Colonic mucosa (tissue), 4 donors: ENCODE measurements around the gene MYO1H. TPM values are rescaled to one million over a fixed set of nuclear protein-coding genes. Genes with fewer than 3 reads are reported as not detected.

Experiments used
- DNase-seq: peaks from one replicate; pipeline ENCODE4 v3.0.0-alpha.2; 2020
- H3K27ac ChIP-seq: fragments of 200-600 bp; one replicate; pipeline ENCODE4 v1.8.0; 2021
- H3K27me3 ChIP-seq: fragments of 200-600 bp; one replicate; pipeline ENCODE4 v1.8.0; 2021
- H3K36me3 ChIP-seq: fragments of 200-600 bp; one replicate; pipeline ENCODE4 v1.8.0; 2021
- H3K4me1 ChIP-seq: fragments of 200-600 bp; one replicate; pipeline ENCODE4 v1.8.0; 2021; ENCODE audit warnings: mild to moderate bottlenecking
- H3K4me3 ChIP-seq: fragments of 200-600 bp; one replicate; pipeline ENCODE4 v1.8.0; 2021
- H3K9ac ChIP-seq, 2 donors: one replicate each; pipeline ENCODE4 v1.7.0; 2013; ENCODE audit warnings: control low read depth in 2 of 2, low read depth in 2 of 2, low read length in 2 of 2
- H3K9me3 ChIP-seq: fragments of 200-600 bp; one replicate; pipeline ENCODE4 v1.8.0; 2021
- intact Hi-C: fragments of 100-400 bp; cut with DNase I; formaldehyde crosslinking; loops from one replicate; pipeline ENCODE4 v1.14.1; 2022
- total RNA-seq, 2 donors: library from RNA; stranded (reverse); fragmentation: NEBNext Ultra II Directional in 1 of 2; extraction: Animal tissue kit (Norgen Biotek cat#: 25700) in 1 of 2; gene quantifications; one replicate each; pipeline ENCODE4 v1.2.1, GENCODE V29; 2021
- TF ChIP-seq, protein P1 (sequence below): fragments of 200-600 bp; IDR thresholded peaks from one replicate; pipeline ENCODE4 v1.8.0; 2022; ENCODE audit warnings: antibody characterized with exemption, mild to moderate bottlenecking
- donor health status: healthy.
- donor health status: DM: no; HTN: no; CAD: no.
- donor health status: DM: no; HTN: no; CAD: no.

The MYO1H gene
- total RNA-seq, 2 donors from 2014 or later, result 0.21 TPM; not detected in 1

DNA sequence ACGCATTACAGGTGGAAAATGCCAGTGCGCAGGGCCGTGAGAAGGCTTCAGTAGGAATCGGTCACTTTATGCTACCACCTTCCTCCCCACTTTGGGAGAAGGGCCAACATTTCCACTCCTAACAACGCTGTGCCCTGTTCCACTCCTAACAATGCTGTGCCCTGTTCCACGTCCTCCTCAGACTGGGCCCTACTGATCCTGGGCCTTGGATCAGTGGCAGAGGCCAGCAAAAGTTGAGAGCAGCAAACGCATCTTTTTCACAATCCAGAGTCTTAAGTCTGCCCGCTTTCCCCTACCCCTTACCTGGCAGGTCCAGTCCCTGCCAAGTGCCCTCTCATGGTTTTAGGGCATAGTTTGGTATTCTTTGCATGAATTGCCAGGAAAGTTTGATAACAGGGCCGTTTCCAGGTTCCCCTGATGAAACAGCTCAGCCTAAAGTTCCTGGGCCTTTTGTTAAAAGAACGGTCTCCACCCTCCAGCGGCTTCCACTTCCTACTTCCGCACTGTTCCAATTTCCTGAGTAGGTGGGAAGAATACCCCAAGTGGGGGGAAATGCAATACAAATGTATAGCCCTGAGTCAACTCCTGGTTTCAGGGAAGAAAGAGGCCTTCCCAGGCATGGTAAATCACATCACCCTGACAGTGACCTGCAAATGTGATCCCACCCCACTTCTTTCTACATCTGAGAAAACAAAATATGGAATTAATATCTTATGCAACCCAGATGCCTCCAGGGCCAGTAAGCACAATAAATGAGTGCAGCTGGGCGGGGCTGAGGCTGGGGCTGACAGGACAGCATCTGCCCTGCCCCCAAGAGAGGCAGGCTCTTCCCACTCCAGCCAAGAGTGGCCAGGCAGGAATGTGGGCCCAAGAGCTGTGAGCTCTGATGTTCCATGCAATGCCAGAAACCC, 114.4 kb downstream of the MYO1H start:
- Histone ChIP-seq H3K36me3 (peaks cover 1% of the 10 kb centered on the region), H3K9ac (peak overlapping the region; percentile 54 to 67), H3K9me3 (no peaks in the 10 kb centered on the region), H3K27ac (peak overlapping the region; percentile 95), H3K27me3 (no peaks in the 10 kb centered on the region), H3K4me3 (no peak overlapping the region), H3K4me1 (peaks cover 21% of the 10 kb centered on the region)
- peak; percentile 81 for DNase-seq
- intact Hi-C loops, result no loop called here
- TF ChIP-seq, protein P1, sequence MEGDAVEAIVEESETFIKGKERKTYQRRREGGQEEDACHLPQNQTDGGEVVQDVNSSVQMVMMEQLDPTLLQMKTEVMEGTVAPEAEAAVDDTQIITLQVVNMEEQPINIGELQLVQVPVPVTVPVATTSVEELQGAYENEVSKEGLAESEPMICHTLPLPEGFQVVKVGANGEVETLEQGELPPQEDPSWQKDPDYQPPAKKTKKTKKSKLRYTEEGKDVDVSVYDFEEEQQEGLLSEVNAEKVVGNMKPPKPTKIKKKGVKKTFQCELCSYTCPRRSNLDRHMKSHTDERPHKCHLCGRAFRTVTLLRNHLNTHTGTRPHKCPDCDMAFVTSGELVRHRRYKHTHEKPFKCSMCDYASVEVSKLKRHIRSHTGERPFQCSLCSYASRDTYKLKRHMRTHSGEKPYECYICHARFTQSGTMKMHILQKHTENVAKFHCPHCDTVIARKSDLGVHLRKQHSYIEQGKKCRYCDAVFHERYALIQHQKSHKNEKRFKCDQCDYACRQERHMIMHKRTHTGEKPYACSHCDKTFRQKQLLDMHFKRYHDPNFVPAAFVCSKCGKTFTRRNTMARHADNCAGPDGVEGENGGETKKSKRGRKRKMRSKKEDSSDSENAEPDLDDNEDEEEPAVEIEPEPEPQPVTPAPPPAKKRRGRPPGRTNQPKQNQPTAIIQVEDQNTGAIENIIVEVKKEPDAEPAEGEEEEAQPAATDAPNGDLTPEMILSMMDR, result no peak

GRCh38 chr12:109462868-109463692, 115.4 kb downstream of the MYO1H start:
- peaks cover 26% of the 10 kb centered on the region for H3K4me1 ChIP-seq
- H3K4me3 ChIP-seq, result no peak overlapping the region
- TF ChIP-seq, protein P1, result no peak
- no peaks in the 10 kb centered on the region for H3K36me3 ChIP-seq
- H3K9ac ChIP-seq, result peak overlapping the region; percentile 32 to 67
- H3K27me3 ChIP-seq, result no peaks in the 10 kb centered on the region
- intact Hi-C loops, result no loop called here
- H3K27ac ChIP-seq, result peak overlapping the region; percentile 95
- no peaks in the 10 kb centered on the region for H3K9me3 ChIP-seq
- DNase-seq, result peak; percentile 64

DNA sequence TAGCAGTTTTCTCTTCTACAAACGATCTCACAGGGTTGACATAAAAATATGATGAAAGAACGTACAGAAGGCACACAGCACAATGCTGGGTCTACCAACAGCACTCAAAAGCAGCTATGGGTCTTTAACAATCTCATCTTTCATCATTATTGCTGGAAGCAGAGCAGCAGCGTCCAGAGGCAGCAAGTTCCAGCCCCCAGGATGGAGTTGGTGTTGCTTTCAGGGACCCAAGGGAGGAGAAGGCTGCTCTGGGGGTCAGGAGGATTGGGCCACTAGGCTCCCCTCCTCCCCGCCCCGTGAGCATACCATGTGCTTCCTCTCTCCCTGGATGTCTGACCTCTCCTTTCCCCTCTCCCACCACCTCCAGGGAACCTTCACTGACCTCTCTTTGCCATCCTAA, 116.1 kb downstream of the MYO1H start:
- no peak for DNase-seq
- Histone ChIP-seq H3K36me3 (no peaks in the 10 kb centered on the region), H3K4me3 (no peak overlapping the region), H3K9me3 (no peaks in the 10 kb centered on the region), H3K9ac (peak overlapping the region; percentile 44 to 56), H3K4me1 (peaks cover 28% of the 10 kb centered on the region), H3K27me3 (no peaks in the 10 kb centered on the region), H3K27ac (peak overlapping the region; percentile 95)
- intact Hi-C loops, result no loop called here
- TF ChIP-seq, protein P1, result no peak

DNA sequence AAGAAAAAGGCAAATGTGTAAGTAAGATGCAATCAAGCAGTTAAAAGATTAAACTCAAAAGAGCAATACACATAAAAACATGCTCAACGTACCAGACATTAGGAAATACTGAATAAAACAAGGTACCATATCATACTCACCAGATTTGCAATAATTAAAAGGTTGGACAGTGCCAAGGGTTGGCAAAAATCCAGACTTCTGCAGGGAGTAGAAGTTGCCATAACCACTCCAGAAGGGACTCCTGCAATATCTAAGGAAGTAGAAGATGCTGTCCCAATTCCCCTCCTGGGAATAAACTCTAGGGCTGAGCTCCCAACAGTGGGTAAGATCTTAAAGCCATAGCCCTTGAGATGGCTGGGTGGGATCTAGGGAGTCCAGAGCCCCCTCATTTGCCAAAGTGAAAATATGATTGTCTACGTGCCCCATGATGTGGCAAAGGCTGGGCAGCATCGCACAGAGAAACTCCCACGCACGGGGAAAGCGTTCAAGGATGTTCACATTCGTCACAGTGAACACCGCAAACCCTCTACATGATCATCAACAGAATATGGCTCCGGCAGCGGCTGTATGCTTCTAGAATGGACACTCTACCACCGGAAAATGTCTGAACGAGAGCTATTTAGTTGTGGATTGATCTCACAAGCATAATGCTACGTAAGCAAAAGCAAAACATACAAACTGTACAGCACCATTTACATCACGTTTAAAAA, 117.1 kb downstream of the MYO1H start:
- no peak for DNase-seq
- Histone ChIP-seq H3K27me3 (no peaks in the 10 kb centered on the region), H3K4me1 (peaks cover 28% of the 10 kb centered on the region), H3K4me3 (no peak overlapping the region), H3K9ac (no peak overlapping the region), H3K9me3 (no peaks in the 10 kb centered on the region), H3K27ac (peak overlapping the region; percentile 95), H3K36me3 (no peaks in the 10 kb centered on the region)
- intact Hi-C loops, result no loop called here
- TF ChIP-seq, protein P1, result no peak

DNA sequence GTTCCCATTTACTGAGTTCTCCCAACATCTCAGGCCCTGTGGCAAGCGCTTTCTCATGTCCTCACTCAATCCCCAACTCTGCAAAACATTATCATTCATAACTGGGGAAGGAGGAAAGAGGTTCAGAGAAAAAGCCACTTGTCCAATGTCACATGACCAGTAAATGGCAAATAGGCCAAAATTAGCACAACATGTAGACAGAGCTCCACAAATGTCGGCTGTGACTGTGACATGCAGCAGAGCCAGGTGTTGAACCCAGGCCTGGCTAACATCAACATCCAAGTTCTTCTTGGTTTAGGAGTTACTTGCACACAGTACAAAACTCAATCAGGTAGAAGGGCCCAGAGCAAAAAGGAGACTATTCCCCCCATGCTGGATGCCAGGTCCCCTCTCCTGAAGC, 118.6 kb downstream of the MYO1H start:
- Histone ChIP-seq H3K4me3 (no peak overlapping the region), H3K27me3 (no peaks in the 10 kb centered on the region), H3K36me3 (no peaks in the 10 kb centered on the region), H3K27ac (no peak overlapping the region), H3K9ac (no peak overlapping the region), H3K9me3 (no peaks in the 10 kb centered on the region), H3K4me1 (peaks cover 19% of the 10 kb centered on the region)
- TF ChIP-seq, protein P1, result no peak
- intact Hi-C loops, result no loop called here
- DNase-seq, result no peak
